Measurements from ENCODE around the gene PECR. TPM values are rescaled to one million over a fixed set of nuclear protein-coding genes. Genes with fewer than 3 reads are reported as not detected.
A peak's percentile ranks its signal among the peaks of the same experiment; 100 is the strongest.

PECR gene
- total and polyA plus RNA-seq, 9 of the 15 experiments (the other 6 are each of a cell fraction or from before 2014, with no cell fraction given), result 1.1 to 10.3 (median 8.2) TPM

DNA sequence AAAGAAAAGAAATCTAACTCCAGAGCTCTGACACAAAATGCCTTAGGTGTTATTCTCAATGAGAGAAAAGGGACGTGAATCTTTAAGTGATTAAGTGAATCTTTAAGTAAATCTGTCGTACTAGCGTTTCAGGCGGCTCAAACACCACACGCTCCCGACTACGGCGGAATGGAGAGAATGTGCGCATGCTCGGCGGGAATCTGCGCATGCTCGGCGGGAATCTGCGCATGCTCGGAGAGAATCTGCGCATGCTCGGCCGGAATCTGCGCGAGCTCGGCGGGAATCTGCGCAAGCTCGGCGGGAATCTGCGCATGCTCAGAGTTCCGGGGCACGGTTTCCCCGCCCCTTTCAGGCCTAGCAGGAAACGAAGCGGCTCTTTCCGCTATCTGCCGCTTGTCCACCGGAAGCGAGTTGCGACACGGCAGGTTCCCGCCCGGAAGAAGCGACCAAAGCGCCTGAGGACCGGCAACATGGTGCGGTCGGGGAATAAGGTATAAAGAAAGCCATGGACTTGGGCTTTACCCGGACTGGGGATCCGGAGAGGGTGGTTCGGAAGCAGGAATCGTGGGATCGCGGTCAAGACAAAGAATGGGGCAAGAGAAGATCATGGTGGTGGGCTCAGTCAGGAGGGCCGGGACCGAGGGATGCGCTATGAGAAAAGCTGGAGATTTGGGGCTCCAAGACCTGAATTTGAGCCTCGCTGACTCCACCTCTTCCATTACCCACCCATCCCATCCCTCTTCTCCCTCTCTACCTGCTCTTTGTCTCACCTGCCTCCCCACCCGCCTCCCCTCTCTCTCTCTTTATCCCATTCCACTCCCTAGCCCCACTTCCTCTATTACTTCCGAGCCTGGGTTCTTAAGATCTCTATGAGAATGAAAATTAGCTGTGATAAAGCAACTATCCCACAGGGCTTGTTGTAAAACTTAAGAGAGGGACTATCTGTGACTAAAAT, 27.6 kb upstream of the PECR start, which contains the start of gene XRCC5 (continued):
- peak; percentile 44 for TF ChIP-seq CHD1 (IDR thresholded peaks at IDR 0.05; ENCODE audit: low read length)
- peak; percentile 55; the same call in 1 of the 2 replicates for TF ChIP-seq NCOA1 (IDR thresholded peaks at IDR 0.05; ENCODE audit: low read depth)
- TF ChIP-seq NR1H2 (CRISPR knock-in tag; IDR thresholded peaks at IDR 0.05), result no peak
- no peak for TF ChIP-seq MTF1 (CRISPR knock-in tag; IDR thresholded peaks at IDR 0.05; ENCODE audit: borderline replicate concordance)
- TF ChIP-seq FOXK1 (CRISPR knock-in tag; IDR thresholded peaks at IDR 0.05; ENCODE audit: borderline replicate concordance), result no peak
- TF ChIP-seq CCAR2 (IDR thresholded peaks at IDR 0.05; ENCODE audit: low read depth, low read length), result no peak
- TF ChIP-seq, protein P1, sequence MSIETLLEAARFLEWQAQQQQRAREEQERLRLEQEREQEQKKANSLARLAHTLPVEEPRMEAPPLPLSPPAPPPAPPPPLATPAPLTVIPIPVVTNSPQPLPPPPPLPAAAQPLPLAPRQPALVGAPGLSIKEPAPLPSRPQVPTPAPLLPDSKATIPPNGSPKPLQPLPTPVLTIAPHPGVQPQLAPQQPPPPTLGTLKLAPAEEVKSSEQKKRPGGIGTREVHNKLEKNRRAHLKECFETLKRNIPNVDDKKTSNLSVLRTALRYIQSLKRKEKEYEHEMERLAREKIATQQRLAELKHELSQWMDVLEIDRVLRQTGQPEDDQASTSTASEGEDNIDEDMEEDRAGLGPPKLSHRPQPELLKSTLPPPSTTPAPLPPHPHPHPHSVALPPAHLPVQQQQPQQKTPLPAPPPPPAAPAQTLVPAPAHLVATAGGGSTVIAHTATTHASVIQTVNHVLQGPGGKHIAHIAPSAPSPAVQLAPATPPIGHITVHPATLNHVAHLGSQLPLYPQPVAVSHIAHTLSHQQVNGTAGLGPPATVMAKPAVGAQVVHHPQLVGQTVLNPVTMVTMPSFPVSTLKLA (conservative IDR thresholded peaks at IDR 0.05), result peak; percentile 45 to 63; a peak in 3 of 4 replicates
- TF ChIP-seq, protein P2, sequence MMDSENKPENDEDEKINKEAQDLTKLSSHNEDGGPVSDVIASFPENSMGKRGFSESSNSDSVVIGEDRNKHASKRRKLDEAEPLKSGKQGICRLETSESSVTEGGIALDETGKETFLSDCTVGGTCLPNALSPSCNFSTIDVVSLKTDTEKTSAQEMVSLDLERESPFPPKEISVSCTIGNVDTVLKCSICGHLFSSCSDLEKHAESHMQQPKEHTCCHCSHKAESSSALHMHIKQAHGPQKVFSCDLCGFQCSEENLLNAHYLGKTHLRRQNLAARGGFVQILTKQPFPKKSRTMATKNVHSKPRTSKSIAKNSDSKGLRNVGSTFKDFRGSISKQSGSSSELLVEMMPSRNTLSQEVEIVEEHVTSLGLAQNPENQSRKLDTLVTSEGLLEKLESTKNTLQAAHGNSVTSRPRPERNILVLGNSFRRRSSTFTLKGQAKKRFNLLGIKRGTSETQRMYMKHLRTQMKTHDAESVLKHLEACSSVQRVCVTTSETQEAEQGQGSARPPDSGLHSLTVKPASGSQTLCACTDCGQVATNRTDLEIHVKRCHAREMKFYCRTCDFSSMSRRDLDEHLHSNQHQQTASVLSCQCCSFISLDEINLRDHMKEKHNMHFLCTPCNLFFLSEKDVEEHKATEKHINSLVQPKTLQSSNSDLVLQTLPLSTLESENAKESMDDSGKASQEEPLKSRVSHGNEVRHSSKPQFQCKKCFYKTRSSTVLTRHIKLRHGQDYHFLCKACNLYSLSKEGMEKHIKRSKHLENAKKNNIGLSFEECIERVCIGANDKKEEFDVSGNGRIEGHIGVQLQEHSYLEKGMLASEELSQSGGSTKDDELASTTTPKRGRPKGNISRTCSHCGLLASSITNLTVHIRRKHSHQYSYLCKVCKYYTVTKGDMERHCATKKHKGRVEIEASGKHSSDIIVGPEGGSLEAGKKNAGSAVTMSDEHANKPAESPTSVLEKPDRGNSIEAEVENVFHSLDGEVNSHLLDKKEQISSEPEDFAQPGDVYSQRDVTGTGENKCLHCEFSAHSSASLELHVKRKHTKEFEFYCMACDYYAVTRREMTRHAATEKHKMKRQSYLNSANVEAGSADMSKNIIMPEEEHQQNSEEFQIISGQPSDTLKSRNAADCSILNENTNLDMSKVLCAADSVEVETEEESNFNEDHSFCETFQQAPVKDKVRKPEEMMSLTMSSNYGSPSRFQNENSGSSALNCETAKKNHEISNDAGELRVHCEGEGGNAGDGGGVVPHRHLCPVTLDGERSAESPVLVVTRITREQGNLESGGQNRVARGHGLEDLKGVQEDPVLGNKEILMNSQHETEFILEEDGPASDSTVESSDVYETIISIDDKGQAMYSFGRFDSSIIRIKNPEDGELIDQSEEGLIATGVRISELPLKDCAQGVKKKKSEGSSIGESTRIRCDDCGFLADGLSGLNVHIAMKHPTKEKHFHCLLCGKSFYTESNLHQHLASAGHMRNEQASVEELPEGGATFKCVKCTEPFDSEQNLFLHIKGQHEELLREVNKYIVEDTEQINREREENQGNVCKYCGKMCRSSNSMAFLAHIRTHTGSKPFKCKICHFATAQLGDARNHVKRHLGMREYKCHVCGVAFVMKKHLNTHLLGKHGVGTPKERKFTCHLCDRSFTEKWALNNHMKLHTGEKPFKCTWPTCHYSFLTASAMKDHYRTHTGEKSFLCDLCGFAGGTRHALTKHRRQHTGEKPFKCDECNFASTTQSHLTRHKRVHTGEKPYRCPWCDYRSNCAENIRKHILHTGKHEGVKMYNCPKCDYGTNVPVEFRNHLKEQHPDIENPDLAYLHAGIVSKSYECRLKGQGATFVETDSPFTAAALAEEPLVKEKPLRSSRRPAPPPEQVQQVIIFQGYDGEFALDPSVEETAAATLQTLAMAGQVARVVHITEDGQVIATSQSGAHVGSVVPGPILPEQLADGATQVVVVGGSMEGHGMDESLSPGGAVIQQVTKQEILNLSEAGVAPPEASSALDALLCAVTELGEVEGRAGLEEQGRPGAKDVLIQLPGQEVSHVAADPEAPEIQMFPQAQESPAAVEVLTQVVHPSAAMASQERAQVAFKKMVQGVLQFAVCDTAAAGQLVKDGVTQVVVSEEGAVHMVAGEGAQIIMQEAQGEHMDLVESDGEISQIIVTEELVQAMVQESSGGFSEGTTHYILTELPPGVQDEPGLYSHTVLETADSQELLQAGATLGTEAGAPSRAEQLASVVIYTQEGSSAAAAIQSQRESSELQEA (IDR thresholded peaks at IDR 0.05; ENCODE audit: low read depth), result no peak
- TF ChIP-seq, protein P3, sequence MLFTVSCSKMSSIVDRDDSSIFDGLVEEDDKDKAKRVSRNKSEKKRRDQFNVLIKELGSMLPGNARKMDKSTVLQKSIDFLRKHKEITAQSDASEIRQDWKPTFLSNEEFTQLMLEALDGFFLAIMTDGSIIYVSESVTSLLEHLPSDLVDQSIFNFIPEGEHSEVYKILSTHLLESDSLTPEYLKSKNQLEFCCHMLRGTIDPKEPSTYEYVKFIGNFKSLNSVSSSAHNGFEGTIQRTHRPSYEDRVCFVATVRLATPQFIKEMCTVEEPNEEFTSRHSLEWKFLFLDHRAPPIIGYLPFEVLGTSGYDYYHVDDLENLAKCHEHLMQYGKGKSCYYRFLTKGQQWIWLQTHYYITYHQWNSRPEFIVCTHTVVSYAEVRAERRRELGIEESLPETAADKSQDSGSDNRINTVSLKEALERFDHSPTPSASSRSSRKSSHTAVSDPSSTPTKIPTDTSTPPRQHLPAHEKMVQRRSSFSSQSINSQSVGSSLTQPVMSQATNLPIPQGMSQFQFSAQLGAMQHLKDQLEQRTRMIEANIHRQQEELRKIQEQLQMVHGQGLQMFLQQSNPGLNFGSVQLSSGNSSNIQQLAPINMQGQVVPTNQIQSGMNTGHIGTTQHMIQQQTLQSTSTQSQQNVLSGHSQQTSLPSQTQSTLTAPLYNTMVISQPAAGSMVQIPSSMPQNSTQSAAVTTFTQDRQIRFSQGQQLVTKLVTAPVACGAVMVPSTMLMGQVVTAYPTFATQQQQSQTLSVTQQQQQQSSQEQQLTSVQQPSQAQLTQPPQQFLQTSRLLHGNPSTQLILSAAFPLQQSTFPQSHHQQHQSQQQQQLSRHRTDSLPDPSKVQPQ (CRISPR knock-in tag; IDR thresholded peaks at IDR 0.05; ENCODE audit: borderline replicate concordance), result no peak
- no peak for TF ChIP-seq TAL1 (IDR thresholded peaks at IDR 0.05)
- no peak for TF ChIP-seq NR2C1 (IDR thresholded peaks at IDR 0.05)
- TF ChIP-seq NR2C1 (tag; IDR thresholded peaks at IDR 0.05), result no peak
- peak; percentile 93 for TF ChIP-seq POLR2A (conservative IDR thresholded peaks at IDR 0.05)
- peak; percentile 87 for TF ChIP-seq GABPB1 (CRISPR knock-in tag; IDR thresholded peaks at IDR 0.05)
